Stimulated activated naive CD8-positive, alpha-beta T cell treated with anti-CD3 and anti-CD28 coated beads, Interleukin-15, amount 100 ng/mL, for 72 hours (primary cell): Measurements from ENCODE around the gene CD274.
"Not testable (repeated sequence)": the region's sequence is repeated elsewhere in the genome, so short reads cannot be mapped to it uniquely, and the experiment has no call there.

Experiments
- ATAC-seq: fragments of 150-1000 bp; cut with Tn5 transposase; 2 replicates; pipeline ENCODE4 v1.10.0; 2021; ENCODE audit warnings: mild to moderate bottlenecking, moderate library complexity
- DNase-seq, 2 donors: peaks; one replicate each; pipeline ENCODE4 v3.0.0; 2021 to 2022
- H3K27ac Mint-ChIP-seq, 2 donors: one replicate each; pipeline ENCODE4 v1.8.0; 2022; ENCODE audit warnings: mild to moderate bottlenecking in 2 of 2, mixed read lengths in 2 of 2, moderate library complexity in 2 of 2
- H3K27me3 Mint-ChIP-seq: one replicate; pipeline ENCODE4 v1.8.0; 2022; ENCODE audit warnings: mixed read lengths
- H3K4me1 Mint-ChIP-seq: one replicate; pipeline ENCODE4 v1.8.0; 2022; ENCODE audit warnings: mild to moderate bottlenecking, mixed read lengths
- H3K4me3 Mint-ChIP-seq, 2 donors: one replicate each; pipeline ENCODE4 v1.8.0; 2022; ENCODE audit warnings: mild to moderate bottlenecking in 2 of 2, mixed read lengths in 2 of 2, moderate library complexity in 1 of 2
- H3K9me3 Mint-ChIP-seq, 2 donors: one replicate each; pipeline ENCODE4 v1.8.0; 2022; ENCODE audit warnings: mixed read lengths in 2 of 2

Gene CD274

GRCh38 chr9:5494765-5495164 lies 44.4 kb downstream of the CD274 start:
- H3K9me3 Mint-ChIP-seq, ATAC-seq, DNase-seq, H3K4me3 Mint-ChIP-seq, H3K27ac Mint-ChIP-seq, H3K27me3 Mint-ChIP-seq: not testable (repeated sequence)
- peaks cover 18% of the 10 kb centered on the region for H3K4me1 Mint-ChIP-seq

- ATAC-seq (no peak), DNase-seq (no peak)
- Mint-ChIP-seq H3K4me3 (no peak overlapping the region), H3K27me3 (no peaks in the 10 kb centered on the region), H3K9me3 (peaks cover 13 to 14% of the 10 kb centered on the region in 2 donors), H3K27ac (peak overlapping the region in 1 of 2 donors; percentile 38), H3K4me1 (peaks cover 12% of the 10 kb centered on the region)
These were observed 48.8 kb downstream of the CD274 start for GRCh38 chr9:5499157-5499556.

GRCh38 chr9:5499889-5500398 lies 49.6 kb downstream of the CD274 start:
- Mint-ChIP-seq H3K27ac (no peak overlapping the region), H3K4me3 (no peak overlapping the region), H3K9me3 (peaks cover 21% of the 10 kb centered on the region in 2 donors), H3K4me1 (peaks cover 16% of the 10 kb centered on the region), H3K27me3 (no peaks in the 10 kb centered on the region)
- DNase-seq (no peak), ATAC-seq (no peak)

GRCh38 chr9:5500441-5501235 lies 50.3 kb downstream of the CD274 start:
- no peaks in the 10 kb centered on the region for H3K27me3 Mint-ChIP-seq
- no peak overlapping the region for H3K27ac Mint-ChIP-seq
- DNase-seq = no peak
- no peak overlapping the region for H3K4me3 Mint-ChIP-seq
- H3K9me3 Mint-ChIP-seq = peaks cover 27 to 28% of the 10 kb centered on the region in 2 donors
- peaks cover 18% of the 10 kb centered on the region for H3K4me1 Mint-ChIP-seq
- ATAC-seq = no peak

GRCh38 chr9:5502553-5502952 lies 52.2 kb downstream of the CD274 start:
- Mint-ChIP-seq H3K27me3 (no peaks in the 10 kb centered on the region), H3K27ac (no peak overlapping the region), H3K4me3 (no peak overlapping the region), H3K9me3 (peaks cover 29 to 33% of the 10 kb centered on the region in 2 donors), H3K4me1 (peaks cover 18% of the 10 kb centered on the region)
- no peak for DNase-seq
- no peak for ATAC-seq

GRCh38 chr9:5509573-5509972 lies 59.2 kb downstream of the CD274 start:
- ATAC-seq (no peak), DNase-seq (no peak)
- Mint-ChIP-seq H3K9me3 (peaks cover 11 to 20% of the 10 kb centered on the region in 2 donors), H3K27ac (no peak overlapping the region), H3K27me3 (no peaks in the 10 kb centered on the region), H3K4me3 (peak overlapping the region in 1 of 2 donors; percentile 77), H3K4me1 (peaks cover 48% of the 10 kb centered on the region)

GRCh38 chr9:5510360-5510931 lies 60.1 kb downstream of the CD274 start, which contains the start of gene PDCD1LG2:
PDCD1LG2 (plus strand) TSS chr9:5510531; CDS start chr9:5522547, 12,016 bp downstream.
- ATAC-seq (peak; percentile 96), DNase-seq (peak; percentile 24 to 43)
- Mint-ChIP-seq H3K9me3 (peaks cover 2 to 12% of the 10 kb centered on the region in 2 donors), H3K27me3 (no peaks in the 10 kb centered on the region), H3K4me3 (peak within 1 kb of the TSS; percentile 62 to 77), H3K4me1 (peaks cover 42% of the 10 kb centered on the region), H3K27ac (peak within 1 kb of the TSS; percentile 85 to 91)

- Mint-ChIP-seq H3K4me3 (peak overlapping the region; percentile 61 to 77), H3K9me3 (peaks cover 0 to 10% of the 10 kb centered on the region in 2 donors), H3K4me1 (peaks cover 42% of the 10 kb centered on the region), H3K27me3 (no peaks in the 10 kb centered on the region), H3K27ac (peak overlapping the region in 1 of 2 donors; percentile 85)
- ATAC-seq (no peak), DNase-seq (no peak)
These were observed 60.6 kb downstream of the CD274 start for GRCh38 chr9:5510989-5511388.

- ATAC-seq = no peak
- no peak overlapping the region for H3K27ac Mint-ChIP-seq
- H3K4me1 Mint-ChIP-seq = peaks cover 42% of the 10 kb centered on the region
- peaks cover 0 to 10% of the 10 kb centered on the region in 2 donors for H3K9me3 Mint-ChIP-seq
- H3K4me3 Mint-ChIP-seq = no peak overlapping the region
- H3K27me3 Mint-ChIP-seq = no peaks in the 10 kb centered on the region
- no peak for DNase-seq
These were observed 61.1 kb downstream of the CD274 start for GRCh38 chr9:5511476-5511875.

- peaks cover 46% of the 10 kb centered on the region for H3K4me1 Mint-ChIP-seq
These were observed 61.7 kb downstream of the CD274 start for GRCh38 chr9:5511935-5512580.

GRCh38 chr9:5512658-5513452 lies 62.5 kb downstream of the CD274 start:
- peaks cover 0 to 3% of the 10 kb centered on the region in 2 donors for H3K9me3 Mint-ChIP-seq
- H3K4me1 Mint-ChIP-seq = peaks cover 53% of the 10 kb centered on the region
- H3K27ac Mint-ChIP-seq = no peak overlapping the region
- no peak for ATAC-seq
- H3K27me3 Mint-ChIP-seq = no peaks in the 10 kb centered on the region
- no peak overlapping the region for H3K4me3 Mint-ChIP-seq
- no peak for DNase-seq

More at GRCh38 chr9:5511935-5512580, 61.7 kb downstream of the CD274 start:
- Mint-ChIP-seq H3K27ac (no peak overlapping the region), H3K9me3 (peaks cover 0 to 6% of the 10 kb centered on the region in 2 donors), H3K27me3 (no peaks in the 10 kb centered on the region), H3K4me3 (no peak overlapping the region)
- ATAC-seq (no peak), DNase-seq (no peak)

- Mint-ChIP-seq H3K9me3 (no peaks in the 10 kb centered on the region), H3K4me3 (no peak overlapping the region), H3K27ac (no peak overlapping the region), H3K27me3 (no peaks in the 10 kb centered on the region), H3K4me1 (peaks cover 53% of the 10 kb centered on the region)
- ATAC-seq = no peak
- no peak for DNase-seq
These were observed 63.7 kb downstream of the CD274 start for GRCh38 chr9:5513966-5514616.

- Mint-ChIP-seq H3K9me3 (no peaks in the 10 kb centered on the region), H3K4me1 (peaks cover 54% of the 10 kb centered on the region), H3K27me3 (no peaks in the 10 kb centered on the region), H3K4me3 (no peak overlapping the region), H3K27ac (no peak overlapping the region)
- DNase-seq = no peak
- ATAC-seq = no peak
These were observed 64.4 kb downstream of the CD274 start for GRCh38 chr9:5514617-5515260.

- Mint-ChIP-seq H3K9me3 (no peaks in the 10 kb centered on the region), H3K27ac (no peak overlapping the region), H3K4me1 (peaks cover 51% of the 10 kb centered on the region), H3K27me3 (no peaks in the 10 kb centered on the region), H3K4me3 (no peak overlapping the region)
- no peak for DNase-seq
- no peak for ATAC-seq
These were observed 64.9 kb downstream of the CD274 start for GRCh38 chr9:5515261-5515650.
